ENCODE data around the gene TLR9.

The TLR9 gene

DNA sequence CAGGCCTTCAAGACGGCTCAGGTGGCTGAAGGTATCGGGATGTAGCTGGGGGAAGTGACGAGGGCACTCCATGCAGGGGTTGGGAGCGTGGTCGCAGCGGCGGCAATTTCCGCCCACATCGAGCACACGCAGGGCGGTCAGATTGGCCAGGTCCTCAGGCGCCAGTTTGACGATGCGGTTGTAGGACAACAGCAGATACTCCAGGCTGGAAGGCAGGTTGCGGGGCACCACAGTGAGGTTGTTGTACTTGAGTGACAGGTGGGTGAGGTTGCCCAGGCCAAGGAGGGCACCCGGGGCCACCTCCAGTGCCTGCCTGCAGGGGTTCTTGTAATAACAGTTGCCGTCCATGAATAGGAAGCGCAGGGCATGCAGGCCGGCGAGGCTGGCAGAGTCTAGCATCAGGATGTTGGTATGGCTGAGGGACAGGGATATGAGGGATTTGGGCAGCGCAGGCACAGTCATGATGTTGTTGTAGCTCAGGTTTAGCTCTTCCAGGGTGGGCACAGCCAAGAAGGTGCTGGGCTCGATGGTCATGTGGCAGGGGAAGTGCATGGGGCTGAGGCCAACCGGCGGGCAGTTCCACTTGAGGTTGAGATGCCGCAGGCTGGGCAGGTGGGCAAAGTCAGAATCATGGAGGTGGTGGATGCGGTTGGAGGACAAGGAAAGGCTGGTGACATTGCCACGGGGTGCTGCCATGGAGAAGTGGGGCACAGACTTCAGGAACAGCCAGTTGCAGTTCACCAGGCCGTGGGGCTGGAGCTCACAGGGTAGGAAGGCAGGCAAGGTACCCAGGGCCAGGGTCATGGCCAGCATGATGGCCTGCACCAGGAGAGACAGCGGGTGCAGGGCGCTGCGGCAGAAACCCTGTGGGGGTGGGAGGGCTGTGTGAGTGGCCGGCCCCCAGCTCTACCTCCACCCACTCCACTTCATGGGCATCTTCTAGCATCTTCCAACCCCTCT, 1.7 kb downstream of the TLR9 start:
- Histone ChIP-seq H2AK5ac (ENCODE audit: low read length) (no peak overlapping the region), H3K4ac (ENCODE audit: low read depth, low read length) (no peak overlapping the region), H3K23ac (ENCODE audit: low read length) (no peak overlapping the region), H2BK5ac (ENCODE audit: low read length) (no peak overlapping the region), H4K5ac (ENCODE audit: low read length) (no peak overlapping the region), H3K27ac (ENCODE audit: low read depth, low read length) (no peak overlapping the region), H2BK15ac (replicated peaks; ENCODE audit: low read depth) (no peak overlapping the region), H3K9ac (ENCODE audit: low read length) (no peak overlapping the region), H3K79me2 (ENCODE audit: control insufficient read depth, insufficient read depth, low read length) (no peaks in the 10 kb centered on the region), H3K4me2 (ENCODE audit: low read length) (no peak overlapping the region), H3K27me3 (ENCODE audit: insufficient read depth, low read length, poor library complexity) (no peaks in the 10 kb centered on the region), H3K79me1 (ENCODE audit: low read length) (no peaks in the 10 kb centered on the region), H2BK120ac (ENCODE audit: low read depth, low read length) (no peak overlapping the region), H3K4me1 (ENCODE audit: control insufficient read depth, low read depth, low read length) (no peaks in the 10 kb centered on the region), H4K8ac (ENCODE audit: low read depth, low read length) (no peak overlapping the region), H3K18ac (ENCODE audit: low read length) (no peak overlapping the region), H3K36me3 (ENCODE audit: control insufficient read depth, insufficient read depth, low read length) (no peaks in the 10 kb centered on the region), H3K56ac (ENCODE audit: low read length) (no peak overlapping the region), H3K4me3 (ENCODE audit: low read length) (no peak overlapping the region)
- no peak for DNase-seq
- no CpG with 5 or more reads among the region's 32 CpGs for WGBS (ENCODE audit: extremely low coverage, insufficient coverage, low lambda C conversion rate)

DNA sequence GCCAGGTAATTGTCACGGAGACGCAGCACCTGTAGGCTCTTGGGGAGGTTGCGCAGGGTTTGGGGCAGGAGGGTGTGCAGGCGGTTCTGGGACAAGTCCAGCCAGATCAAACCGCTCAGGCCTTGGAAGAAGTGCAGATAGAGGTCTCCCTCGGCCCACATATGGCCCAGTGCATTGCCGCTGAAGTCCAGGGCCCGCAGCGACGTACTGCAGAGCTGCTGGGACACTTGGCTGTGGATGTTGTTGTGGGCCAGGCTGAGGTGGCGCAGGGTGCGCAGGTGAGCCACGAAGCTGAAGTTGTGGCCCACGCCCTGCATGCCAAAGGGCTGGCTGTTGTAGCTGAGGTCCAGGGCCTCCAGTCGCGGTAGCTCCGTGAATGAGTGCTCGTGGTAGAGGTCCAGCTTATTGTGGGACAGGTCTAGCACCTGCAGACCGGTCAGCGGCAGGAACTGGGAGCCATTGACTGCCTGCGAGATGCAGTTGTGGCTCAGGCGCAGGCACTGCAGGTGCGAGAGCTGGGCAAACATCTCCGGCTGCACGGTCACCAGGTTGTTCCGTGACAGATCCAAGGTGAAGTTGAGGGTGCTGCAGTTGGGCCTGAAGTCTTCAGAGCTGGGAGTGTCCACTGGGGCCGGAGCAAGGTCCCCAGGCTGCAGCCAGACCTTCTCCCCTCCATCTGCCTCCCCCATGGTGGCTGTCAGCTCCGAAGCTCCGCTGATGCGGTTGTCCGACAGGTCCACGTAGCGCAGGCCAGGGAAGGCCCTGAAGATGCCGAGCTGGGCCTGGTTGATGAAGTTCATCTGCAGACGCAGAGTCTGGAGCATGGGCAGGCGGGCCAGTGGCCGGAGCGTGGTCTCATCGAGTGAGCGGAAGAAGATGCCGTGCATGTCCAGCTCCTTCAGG, 2.9 kb downstream of the TLR9 start:
- no CpG with 5 or more reads among the region's 41 CpGs for WGBS (ENCODE audit: extremely low coverage, insufficient coverage, low lambda C conversion rate)
- DNase-seq: no peak

GRCh38 chr3:52221563-52222318, 3.7 kb downstream of the TLR9 start:
- no peak overlapping the region for H3K56ac ChIP-seq (ENCODE audit: low read length)
- no peaks in the 10 kb centered on the region for H3K27me3 ChIP-seq (ENCODE audit: insufficient read depth, low read length, poor library complexity)
- H3K4me3 ChIP-seq (ENCODE audit: low read length): no peak overlapping the region
- H3K36me3 ChIP-seq (ENCODE audit: control insufficient read depth, insufficient read depth, low read length): no peaks in the 10 kb centered on the region
- DNase-seq: no peak
- H3K4me2 ChIP-seq (ENCODE audit: low read length): no peak overlapping the region
- no peaks in the 10 kb centered on the region for H3K79me1 ChIP-seq (ENCODE audit: low read length)
- no peak overlapping the region for H3K27ac ChIP-seq (ENCODE audit: low read depth, low read length)
- no peak overlapping the region for H4K5ac ChIP-seq (ENCODE audit: low read length)
- H3K18ac ChIP-seq (ENCODE audit: low read length): no peak overlapping the region
- no peak overlapping the region for H3K4ac ChIP-seq (ENCODE audit: low read depth, low read length)
- H3K9ac ChIP-seq (ENCODE audit: low read length): no peak overlapping the region
- H2AK5ac ChIP-seq (ENCODE audit: low read length): no peak overlapping the region
- no peak overlapping the region for H4K8ac ChIP-seq (ENCODE audit: low read depth, low read length)
- H2BK120ac ChIP-seq (ENCODE audit: low read depth, low read length): no peak overlapping the region
- no CpG with 5 or more reads among the region's 34 CpGs for WGBS (ENCODE audit: extremely low coverage, insufficient coverage, low lambda C conversion rate)
- no peak overlapping the region for H3K23ac ChIP-seq (ENCODE audit: low read length)
- no peaks in the 10 kb centered on the region for H3K4me1 ChIP-seq (ENCODE audit: control insufficient read depth, low read depth, low read length)
- H2BK15ac ChIP-seq (replicated peaks; ENCODE audit: low read depth): no peak overlapping the region
- no peak overlapping the region for H2BK5ac ChIP-seq (ENCODE audit: low read length)
- H3K79me2 ChIP-seq (ENCODE audit: control insufficient read depth, insufficient read depth, low read length): no peaks in the 10 kb centered on the region

More for the DNA sequence above, 2.9 kb downstream of the TLR9 start:
- Histone ChIP-seq H3K79me1 (ENCODE audit: low read length) (no peaks in the 10 kb centered on the region), H2BK5ac (ENCODE audit: low read length) (no peak overlapping the region), H3K4ac (ENCODE audit: low read depth, low read length) (no peak overlapping the region), H3K79me2 (ENCODE audit: control insufficient read depth, insufficient read depth, low read length) (no peaks in the 10 kb centered on the region), H3K4me1 (ENCODE audit: control insufficient read depth, low read depth, low read length) (no peaks in the 10 kb centered on the region), H3K23ac (ENCODE audit: low read length) (no peak overlapping the region), H4K5ac (ENCODE audit: low read length) (no peak overlapping the region), H3K36me3 (ENCODE audit: control insufficient read depth, insufficient read depth, low read length) (no peaks in the 10 kb centered on the region), H3K4me2 (ENCODE audit: low read length) (no peak overlapping the region), H2BK120ac (ENCODE audit: low read depth, low read length) (no peak overlapping the region), H3K56ac (ENCODE audit: low read length) (no peak overlapping the region), H2AK5ac (ENCODE audit: low read length) (no peak overlapping the region), H3K9ac (ENCODE audit: low read length) (no peak overlapping the region), H3K27me3 (ENCODE audit: insufficient read depth, low read length, poor library complexity) (no peaks in the 10 kb centered on the region), H3K27ac (ENCODE audit: low read depth, low read length) (no peak overlapping the region), H3K18ac (ENCODE audit: low read length) (no peak overlapping the region), H3K4me3 (ENCODE audit: low read length) (no peak overlapping the region), H2BK15ac (replicated peaks; ENCODE audit: low read depth) (no peak overlapping the region), H4K8ac (ENCODE audit: low read depth, low read length) (no peak overlapping the region)

- Histone ChIP-seq H3K56ac (ENCODE audit: low read length) (no peak overlapping the region), H3K23ac (ENCODE audit: low read length) (no peak overlapping the region), H2AK5ac (ENCODE audit: low read length) (no peak overlapping the region), H3K27me3 (ENCODE audit: insufficient read depth, low read length, poor library complexity) (no peaks in the 10 kb centered on the region), H4K5ac (ENCODE audit: low read length) (no peak overlapping the region), H2BK120ac (ENCODE audit: low read depth, low read length) (no peak overlapping the region), H3K4ac (ENCODE audit: low read depth, low read length) (no peak overlapping the region), H2BK15ac (replicated peaks; ENCODE audit: low read depth) (no peak overlapping the region), H3K18ac (ENCODE audit: low read length) (no peak overlapping the region), H3K9ac (ENCODE audit: low read length) (no peak overlapping the region), H3K79me1 (ENCODE audit: low read length) (no peaks in the 10 kb centered on the region), H3K79me2 (ENCODE audit: control insufficient read depth, insufficient read depth, low read length) (no peaks in the 10 kb centered on the region), H3K4me2 (ENCODE audit: low read length) (no peak overlapping the region), H2BK5ac (ENCODE audit: low read length) (no peak overlapping the region), H3K27ac (ENCODE audit: low read depth, low read length) (no peak overlapping the region), H3K4me3 (ENCODE audit: low read length) (no peak overlapping the region), H4K8ac (ENCODE audit: low read depth, low read length) (no peak overlapping the region), H3K36me3 (ENCODE audit: control insufficient read depth, insufficient read depth, low read length) (no peaks in the 10 kb centered on the region), H3K4me1 (ENCODE audit: control insufficient read depth, low read depth, low read length) (no peaks in the 10 kb centered on the region)
- no CpG with 5 or more reads among the region's 27 CpGs for WGBS (ENCODE audit: extremely low coverage, insufficient coverage, low lambda C conversion rate)
- DNase-seq: no peak
These were observed 4.3 kb downstream of the TLR9 start for GRCh38 chr3:52221141-52221562.

GRCh38 chr3:52220380-52221026, 4.9 kb downstream of the TLR9 start:
- H3K36me3 ChIP-seq (ENCODE audit: control insufficient read depth, insufficient read depth, low read length): no peaks in the 10 kb centered on the region

More at GRCh38 chr3:52220380-52221026, 4.9 kb downstream of the TLR9 start:
- no peak overlapping the region for H2BK5ac ChIP-seq (ENCODE audit: low read length)
- H3K18ac ChIP-seq (ENCODE audit: low read length): no peak overlapping the region
- H4K5ac ChIP-seq (ENCODE audit: low read length): no peak overlapping the region
- H3K79me1 ChIP-seq (ENCODE audit: low read length): no peaks in the 10 kb centered on the region
- H3K4me1 ChIP-seq (ENCODE audit: control insufficient read depth, low read depth, low read length): no peaks in the 10 kb centered on the region
- peak overlapping the region; percentile 17 for H3K56ac ChIP-seq (ENCODE audit: low read length)
- no CpG with 5 or more reads among the region's 9 CpGs for WGBS (ENCODE audit: extremely low coverage, insufficient coverage, low lambda C conversion rate)
- H2AK5ac ChIP-seq (ENCODE audit: low read length): no peak overlapping the region
- H3K4me2 ChIP-seq (ENCODE audit: low read length): no peak overlapping the region
- H3K27me3 ChIP-seq (ENCODE audit: insufficient read depth, low read length, poor library complexity): no peaks in the 10 kb centered on the region
- H2BK120ac ChIP-seq (ENCODE audit: low read depth, low read length): no peak overlapping the region
- H3K79me2 ChIP-seq (ENCODE audit: control insufficient read depth, insufficient read depth, low read length): no peaks in the 10 kb centered on the region
- H3K27ac ChIP-seq (ENCODE audit: low read depth, low read length): no peak overlapping the region
- H2BK15ac ChIP-seq (replicated peaks; ENCODE audit: low read depth): no peak overlapping the region
- DNase-seq: peak; percentile 75
- H3K4me3 ChIP-seq (ENCODE audit: low read length): no peak overlapping the region
- H3K4ac ChIP-seq (ENCODE audit: low read depth, low read length): no peak overlapping the region
- H3K9ac ChIP-seq (ENCODE audit: low read length): no peak overlapping the region
- H4K8ac ChIP-seq (ENCODE audit: low read depth, low read length): no peak overlapping the region
- no peak overlapping the region for H3K23ac ChIP-seq (ENCODE audit: low read length)

Measured in mesendoderm (in vitro differentiated cells).